ENCODE measurements around the gene CCL21.

The CCL21 gene

DNA sequence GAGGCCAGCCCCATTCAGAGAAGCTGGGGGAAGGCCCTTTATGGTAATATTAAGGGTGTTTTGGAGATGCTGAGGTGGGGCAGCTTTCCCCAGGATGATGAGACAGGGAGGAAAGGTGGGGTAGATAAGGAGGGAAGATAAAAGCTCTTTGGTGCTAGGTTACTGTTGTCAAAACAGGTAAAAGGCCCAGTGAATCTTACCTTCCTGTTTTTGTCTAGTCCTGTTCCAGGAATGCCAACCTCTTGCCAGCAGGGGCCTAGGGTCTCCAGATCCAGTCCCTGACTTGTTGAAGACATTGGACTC, 46.7 kb downstream of the CCL21 start:
- ATAC-seq, result no peak
- TF ChIP-seq GLIS3 (CRISPR knock-in tag; IDR thresholded peaks at IDR 0.05) (no peak), PPARA (CRISPR knock-in tag; IDR thresholded peaks at IDR 0.05; ENCODE audit: borderline replicate concordance) (no peak), ZC3H10 (CRISPR knock-in tag; IDR thresholded peaks at IDR 0.05) (no peak), ZNF565 (CRISPR knock-in tag; conservative IDR thresholded peaks at IDR 0.05; ENCODE audit: low read depth) (no peak), TOX (CRISPR knock-in tag; IDR thresholded peaks at IDR 0.05; ENCODE audit: borderline replicate concordance) (no peak), BACH2 (CRISPR knock-in tag; IDR thresholded peaks at IDR 0.05; ENCODE audit: borderline replicate concordance) (no peak), SNAI2 (CRISPR knock-in tag; IDR thresholded peaks at IDR 0.05) (no peak), ISL1 (CRISPR knock-in tag; IDR thresholded peaks at IDR 0.05) (no peak), CSDC2 (CRISPR knock-in tag; IDR thresholded peaks at IDR 0.05) (no peak), ZNF70 (CRISPR knock-in tag; IDR thresholded peaks at IDR 0.05) (no peak)
- TF ChIP-seq, protein P1, sequence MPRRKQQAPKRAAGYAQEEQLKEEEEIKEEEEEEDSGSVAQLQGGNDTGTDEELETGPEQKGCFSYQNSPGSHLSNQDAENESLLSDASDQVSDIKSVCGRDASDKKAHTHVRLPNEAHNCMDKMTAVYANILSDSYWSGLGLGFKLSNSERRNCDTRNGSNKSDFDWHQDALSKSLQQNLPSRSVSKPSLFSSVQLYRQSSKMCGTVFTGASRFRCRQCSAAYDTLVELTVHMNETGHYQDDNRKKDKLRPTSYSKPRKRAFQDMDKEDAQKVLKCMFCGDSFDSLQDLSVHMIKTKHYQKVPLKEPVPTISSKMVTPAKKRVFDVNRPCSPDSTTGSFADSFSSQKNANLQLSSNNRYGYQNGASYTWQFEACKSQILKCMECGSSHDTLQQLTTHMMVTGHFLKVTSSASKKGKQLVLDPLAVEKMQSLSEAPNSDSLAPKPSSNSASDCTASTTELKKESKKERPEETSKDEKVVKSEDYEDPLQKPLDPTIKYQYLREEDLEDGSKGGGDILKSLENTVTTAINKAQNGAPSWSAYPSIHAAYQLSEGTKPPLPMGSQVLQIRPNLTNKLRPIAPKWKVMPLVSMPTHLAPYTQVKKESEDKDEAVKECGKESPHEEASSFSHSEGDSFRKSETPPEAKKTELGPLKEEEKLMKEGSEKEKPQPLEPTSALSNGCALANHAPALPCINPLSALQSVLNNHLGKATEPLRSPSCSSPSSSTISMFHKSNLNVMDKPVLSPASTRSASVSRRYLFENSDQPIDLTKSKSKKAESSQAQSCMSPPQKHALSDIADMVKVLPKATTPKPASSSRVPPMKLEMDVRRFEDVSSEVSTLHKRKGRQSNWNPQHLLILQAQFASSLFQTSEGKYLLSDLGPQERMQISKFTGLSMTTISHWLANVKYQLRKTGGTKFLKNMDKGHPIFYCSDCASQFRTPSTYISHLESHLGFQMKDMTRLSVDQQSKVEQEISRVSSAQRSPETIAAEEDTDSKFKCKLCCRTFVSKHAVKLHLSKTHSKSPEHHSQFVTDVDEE (CRISPR knock-in tag; IDR thresholded peaks at IDR 0.05), result no peak
- TF ChIP-seq, protein P2, sequence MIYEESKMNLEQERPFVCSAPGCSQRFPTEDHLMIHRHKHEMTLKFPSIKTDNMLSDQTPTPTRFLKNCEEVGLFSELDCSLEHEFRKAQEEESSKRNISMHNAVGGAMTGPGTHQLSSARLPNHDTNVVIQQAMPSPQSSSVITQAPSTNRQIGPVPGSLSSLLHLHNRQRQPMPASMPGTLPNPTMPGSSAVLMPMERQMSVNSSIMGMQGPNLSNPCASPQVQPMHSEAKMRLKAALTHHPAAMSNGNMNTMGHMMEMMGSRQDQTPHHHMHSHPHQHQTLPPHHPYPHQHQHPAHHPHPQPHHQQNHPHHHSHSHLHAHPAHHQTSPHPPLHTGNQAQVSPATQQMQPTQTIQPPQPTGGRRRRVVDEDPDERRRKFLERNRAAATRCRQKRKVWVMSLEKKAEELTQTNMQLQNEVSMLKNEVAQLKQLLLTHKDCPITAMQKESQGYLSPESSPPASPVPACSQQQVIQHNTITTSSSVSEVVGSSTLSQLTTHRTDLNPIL (CRISPR knock-in tag; IDR thresholded peaks at IDR 0.05; ENCODE audit: low read depth), result no peak
- TF ChIP-seq, protein P3, sequence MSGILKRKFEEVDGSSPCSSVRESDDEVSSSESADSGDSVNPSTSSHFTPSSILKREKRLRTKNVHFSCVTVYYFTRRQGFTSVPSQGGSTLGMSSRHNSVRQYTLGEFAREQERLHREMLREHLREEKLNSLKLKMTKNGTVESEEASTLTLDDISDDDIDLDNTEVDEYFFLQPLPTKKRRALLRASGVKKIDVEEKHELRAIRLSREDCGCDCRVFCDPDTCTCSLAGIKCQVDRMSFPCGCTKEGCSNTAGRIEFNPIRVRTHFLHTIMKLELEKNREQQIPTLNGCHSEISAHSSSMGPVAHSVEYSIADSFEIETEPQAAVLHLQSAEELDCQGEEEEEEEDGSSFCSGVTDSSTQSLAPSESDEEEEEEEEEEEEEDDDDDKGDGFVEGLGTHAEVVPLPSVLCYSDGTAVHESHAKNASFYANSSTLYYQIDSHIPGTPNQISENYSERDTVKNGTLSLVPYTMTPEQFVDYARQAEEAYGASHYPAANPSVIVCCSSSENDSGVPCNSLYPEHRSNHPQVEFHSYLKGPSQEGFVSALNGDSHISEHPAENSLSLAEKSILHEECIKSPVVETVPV (CRISPR knock-in tag; IDR thresholded peaks at IDR 0.05), result no peak
- TF ChIP-seq, protein P4, sequence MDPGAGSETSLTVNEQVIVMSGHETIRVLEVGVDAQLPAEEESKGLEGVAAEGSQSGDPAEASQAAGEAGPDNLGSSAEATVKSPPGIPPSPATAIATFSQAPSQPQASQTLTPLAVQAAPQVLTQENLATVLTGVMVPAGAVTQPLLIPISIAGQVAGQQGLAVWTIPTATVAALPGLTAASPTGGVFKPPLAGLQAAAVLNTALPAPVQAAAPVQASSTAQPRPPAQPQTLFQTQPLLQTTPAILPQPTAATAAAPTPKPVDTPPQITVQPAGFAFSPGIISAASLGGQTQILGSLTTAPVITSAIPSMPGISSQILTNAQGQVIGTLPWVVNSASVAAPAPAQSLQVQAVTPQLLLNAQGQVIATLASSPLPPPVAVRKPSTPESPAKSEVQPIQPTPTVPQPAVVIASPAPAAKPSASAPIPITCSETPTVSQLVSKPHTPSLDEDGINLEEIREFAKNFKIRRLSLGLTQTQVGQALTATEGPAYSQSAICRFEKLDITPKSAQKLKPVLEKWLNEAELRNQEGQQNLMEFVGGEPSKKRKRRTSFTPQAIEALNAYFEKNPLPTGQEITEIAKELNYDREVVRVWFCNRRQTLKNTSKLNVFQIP (CRISPR knock-in tag; IDR thresholded peaks at IDR 0.05; ENCODE audit: borderline replicate concordance, low read depth), result no peak

DNA sequence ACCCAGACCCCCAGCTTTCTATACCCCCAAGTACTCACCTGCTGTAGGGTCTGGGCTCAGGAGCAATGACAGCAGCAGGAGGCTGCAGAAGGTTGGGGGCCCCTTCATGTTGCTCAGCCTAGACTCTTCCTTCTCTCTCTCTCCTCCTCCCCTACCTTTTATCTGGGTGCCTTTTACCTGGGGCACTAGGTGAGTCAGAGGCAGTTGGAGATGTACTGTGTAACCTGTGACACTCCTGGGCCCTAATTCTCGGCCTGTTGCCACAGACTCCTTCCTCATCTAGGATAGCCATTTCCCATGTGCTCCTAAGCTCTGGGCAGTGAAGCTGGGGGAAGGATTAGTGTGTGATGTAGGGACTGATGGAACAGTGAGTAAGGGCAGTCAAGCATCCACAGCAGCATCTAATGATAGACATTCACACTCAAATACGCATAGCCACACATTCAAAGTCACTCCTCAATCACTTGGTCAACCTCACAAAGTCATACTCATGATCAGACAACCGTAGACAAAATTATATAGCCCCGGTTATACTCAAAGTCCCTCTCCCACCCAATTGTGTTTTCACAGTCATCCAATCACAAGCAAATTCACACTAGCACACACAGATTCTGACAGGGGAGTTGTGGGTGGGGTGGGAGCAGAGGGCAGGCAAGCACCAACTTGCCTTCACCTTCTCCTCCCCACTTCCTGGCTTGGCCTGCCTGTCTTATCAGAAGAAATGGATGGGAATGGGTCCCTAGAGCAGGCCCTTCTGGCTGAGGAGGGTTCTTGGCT, 47.2 kb downstream of the CCL21 start, which contains the start of gene CCL27:
Gene CCL27 (minus strand): TSS at position 132 of the 777 bp plus-strand sequence. CDS start 24 bp downstream, at position 108.
- TF ChIP-seq GLIS3 (CRISPR knock-in tag; IDR thresholded peaks at IDR 0.05) (no peak), TCF4 (CRISPR knock-in tag; IDR thresholded peaks at IDR 0.05; ENCODE audit: borderline replicate concordance) (no peak), ZNF565 (CRISPR knock-in tag; conservative IDR thresholded peaks at IDR 0.05; ENCODE audit: low read depth) (no peak), TOX (CRISPR knock-in tag; IDR thresholded peaks at IDR 0.05; ENCODE audit: borderline replicate concordance) (no peak), ARNTL (CRISPR knock-in tag; IDR thresholded peaks at IDR 0.05; ENCODE audit: borderline replicate concordance, low read depth) (no peak), ISL1 (CRISPR knock-in tag; IDR thresholded peaks at IDR 0.05) (no peak), OSR1 (CRISPR knock-in tag; IDR thresholded peaks at IDR 0.05) (no peak), ZC3H10 (CRISPR knock-in tag; IDR thresholded peaks at IDR 0.05) (no peak), CSDC2 (CRISPR knock-in tag; IDR thresholded peaks at IDR 0.05) (no peak), ZNF70 (CRISPR knock-in tag; IDR thresholded peaks at IDR 0.05) (no peak), SNAI2 (CRISPR knock-in tag; IDR thresholded peaks at IDR 0.05) (no peak), BACH2 (CRISPR knock-in tag; IDR thresholded peaks at IDR 0.05; ENCODE audit: borderline replicate concordance) (no peak), ZNF8 (CRISPR knock-in tag; IDR thresholded peaks at IDR 0.05) (no peak), PPARA (CRISPR knock-in tag; IDR thresholded peaks at IDR 0.05; ENCODE audit: borderline replicate concordance) (no peak)
- TF ChIP-seq, protein P2 (CRISPR knock-in tag; IDR thresholded peaks at IDR 0.05; ENCODE audit: low read depth), result no peak
- TF ChIP-seq, protein P3 (CRISPR knock-in tag; IDR thresholded peaks at IDR 0.05), result no peak
- TF ChIP-seq, protein P4 (CRISPR knock-in tag; IDR thresholded peaks at IDR 0.05; ENCODE audit: borderline replicate concordance, low read depth), result no peak
- TF ChIP-seq, protein P1 (CRISPR knock-in tag; IDR thresholded peaks at IDR 0.05), result no peak
- ATAC-seq, result no peak
